Stimulated activated CD4-positive, alpha-beta T cell treated with anti-CD3 and anti-CD28 coated beads, TNF-alpha, amount 100 ng/mL, for 24 hours (primary cell): ENCODE measurements around the gene HBZ.
"Not testable (repeated sequence)": the region's sequence is repeated elsewhere in the genome, so short reads cannot be mapped to it uniquely, and the experiment has no call there.

ENCODE experiments used
- DNase-seq, 3 experiments: peaks; one replicate each; pipeline ENCODE4 v3.0.0-alpha.2; 2020; ENCODE audit warnings: low read depth in 3 of 3

Gene HBZ

GRCh38 chr16:164827-165538 is 12.5 kb downstream of the HBZ start:
- no peak for DNase-seq

GRCh38 chr16:165539-166374 is 13.3 kb downstream of the HBZ start, which contains the start of gene HBM:
Gene HBM (plus strand): TSS chr16:165978. CDS start chr16:165998, 20 bp downstream.
- peak in 1 of 3 experiments; percentile 13 for DNase-seq

GRCh38 chr16:166375-167121 is 14.1 kb downstream of the HBZ start:
- DNase-seq, result no peak

GRCh38 chr16:167122-167690 is 14.8 kb downstream of the HBZ start:
- DNase-seq, result no peak

DNA sequence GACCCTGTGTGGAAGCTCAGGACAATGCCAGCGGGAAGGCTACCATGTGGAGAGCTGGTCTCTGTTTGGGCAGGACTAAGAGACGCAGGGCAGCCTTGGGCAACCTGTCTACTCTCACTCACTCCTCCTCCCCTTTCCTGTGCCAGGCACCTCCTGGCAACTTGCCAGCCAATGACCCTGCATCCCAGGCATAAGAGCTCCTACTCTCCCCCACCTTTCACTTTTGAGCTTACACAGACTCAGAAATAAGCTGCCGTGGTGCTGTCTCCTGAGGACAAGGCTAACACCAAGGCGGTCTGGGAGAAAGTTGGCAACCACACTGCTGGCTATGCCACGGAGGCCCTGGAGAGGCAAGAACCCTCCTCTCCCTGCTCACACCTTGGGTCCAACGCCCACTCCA is 16.0 kb downstream of the HBZ start:
- DNase-seq, result no peak

DNA sequence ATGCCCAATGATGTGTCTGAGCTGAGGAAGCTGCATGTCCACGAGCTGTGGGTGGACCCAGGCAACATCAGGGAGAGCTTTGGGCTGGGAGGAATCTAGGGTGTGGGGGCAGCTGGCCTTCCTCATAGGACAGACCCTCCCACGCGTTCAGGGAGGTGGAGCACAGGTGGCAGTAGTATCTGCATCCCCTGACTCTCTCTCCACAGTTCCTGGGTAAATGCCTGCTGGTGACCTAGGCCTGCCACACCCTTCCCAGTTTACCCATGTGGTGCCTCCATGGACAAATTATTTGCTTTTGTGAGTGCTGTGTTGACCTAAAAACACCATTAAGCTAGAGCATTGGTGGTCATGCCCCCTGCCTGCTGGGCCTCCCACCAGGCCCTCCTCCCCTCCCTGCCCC is 16.6 kb downstream of the HBZ start:
- no peak for DNase-seq

GRCh38 chr16:170088-170507 is 17.7 kb downstream of the HBZ start:
- not testable (repeated sequence) for DNase-seq

DNA sequence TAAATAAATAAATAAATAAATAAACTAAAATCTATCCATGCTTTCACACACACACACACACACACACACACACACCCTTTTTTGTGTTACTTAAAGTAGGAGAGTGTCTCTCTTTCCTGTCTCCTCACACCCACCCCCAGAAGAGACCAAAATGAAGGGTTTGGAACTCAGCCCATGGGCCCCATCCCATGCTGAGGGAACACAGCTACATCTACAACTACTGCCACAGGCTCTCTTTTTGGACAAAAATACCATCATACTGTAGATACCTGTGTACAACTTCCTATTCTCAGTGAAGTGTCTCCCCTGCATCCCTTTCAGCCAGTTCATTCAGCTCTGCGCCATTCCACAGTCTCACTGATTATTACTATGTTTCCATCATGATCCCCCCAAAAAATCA is 18.3 kb downstream of the HBZ start:
- DNase-seq, result no peak

DNA sequence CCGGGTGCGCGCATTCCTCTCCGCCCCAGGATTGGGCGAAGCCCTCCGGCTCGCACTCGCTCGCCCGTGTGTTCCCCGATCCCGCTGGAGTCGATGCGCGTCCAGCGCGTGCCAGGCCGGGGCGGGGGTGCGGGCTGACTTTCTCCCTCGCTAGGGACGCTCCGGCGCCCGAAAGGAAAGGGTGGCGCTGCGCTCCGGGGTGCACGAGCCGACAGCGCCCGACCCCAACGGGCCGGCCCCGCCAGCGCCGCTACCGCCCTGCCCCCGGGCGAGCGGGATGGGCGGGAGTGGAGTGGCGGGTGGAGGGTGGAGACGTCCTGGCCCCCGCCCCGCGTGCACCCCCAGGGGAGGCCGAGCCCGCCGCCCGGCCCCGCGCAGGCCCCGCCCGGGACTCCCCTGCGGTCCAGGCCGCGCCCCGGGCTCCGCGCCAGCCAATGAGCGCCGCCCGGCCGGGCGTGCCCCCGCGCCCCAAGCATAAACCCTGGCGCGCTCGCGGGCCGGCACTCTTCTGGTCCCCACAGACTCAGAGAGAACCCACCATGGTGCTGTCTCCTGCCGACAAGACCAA is 20.0 kb downstream of the HBZ start, which contains the start of gene HBA2:
Gene HBA2 (plus strand): TSS at position 503 of the 568 bp plus-strand sequence. CDS start 37 bp downstream, at position 540.
- not testable (repeated sequence) for DNase-seq

GRCh38 chr16:173211-173854 is 20.9 kb downstream of the HBZ start:
- DNase-seq, result not testable (repeated sequence)

GRCh38 chr16:173928-174769 is 21.7 kb downstream of the HBZ start:
- DNase-seq, result not testable (repeated sequence)

GRCh38 chr16:175011-175949 is 22.8 kb downstream of the HBZ start:
- DNase-seq, result no peak

- not testable (repeated sequence) for DNase-seq
Measured at GRCh38 chr16:176006-176405, 23.6 kb downstream of the HBZ start.

DNA sequence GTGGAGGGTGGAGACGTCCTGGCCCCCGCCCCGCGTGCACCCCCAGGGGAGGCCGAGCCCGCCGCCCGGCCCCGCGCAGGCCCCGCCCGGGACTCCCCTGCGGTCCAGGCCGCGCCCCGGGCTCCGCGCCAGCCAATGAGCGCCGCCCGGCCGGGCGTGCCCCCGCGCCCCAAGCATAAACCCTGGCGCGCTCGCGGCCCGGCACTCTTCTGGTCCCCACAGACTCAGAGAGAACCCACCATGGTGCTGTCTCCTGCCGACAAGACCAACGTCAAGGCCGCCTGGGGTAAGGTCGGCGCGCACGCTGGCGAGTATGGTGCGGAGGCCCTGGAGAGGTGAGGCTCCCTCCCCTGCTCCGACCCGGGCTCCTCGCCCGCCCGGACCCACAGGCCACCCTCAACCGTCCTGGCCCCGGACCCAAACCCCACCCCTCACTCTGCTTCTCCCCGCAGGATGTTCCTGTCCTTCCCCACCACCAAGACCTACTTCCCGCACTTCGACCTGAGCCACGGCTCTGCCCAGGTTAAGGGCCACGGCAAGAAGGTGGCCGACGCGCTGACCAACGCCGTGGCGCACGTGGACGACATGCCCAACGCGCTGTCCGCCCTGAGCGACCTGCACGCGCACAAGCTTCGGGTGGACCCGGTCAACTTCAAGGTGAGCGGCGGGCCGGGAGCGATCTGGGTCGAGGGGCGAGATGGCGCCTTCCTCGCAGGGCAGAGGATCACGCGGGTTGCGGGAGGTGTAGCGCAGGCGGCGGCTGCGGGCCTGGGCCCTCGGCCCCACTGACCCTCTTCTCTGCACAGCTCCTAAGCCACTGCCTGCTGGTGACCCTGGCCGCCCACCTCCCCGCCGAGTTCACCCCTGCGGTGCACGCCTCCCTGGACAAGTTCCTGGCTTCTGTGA is 24.3 kb downstream of the HBZ start, which contains the start of gene HBA1:
Gene HBA1 (plus strand): TSS at position 204 of the 906 bp plus-strand sequence. CDS start 37 bp downstream, at position 241.
- DNase-seq, result not testable (repeated sequence)

GRCh38 chr16:177394-177822 is 25.0 kb downstream of the HBZ start:
- no peak for DNase-seq

DNA sequence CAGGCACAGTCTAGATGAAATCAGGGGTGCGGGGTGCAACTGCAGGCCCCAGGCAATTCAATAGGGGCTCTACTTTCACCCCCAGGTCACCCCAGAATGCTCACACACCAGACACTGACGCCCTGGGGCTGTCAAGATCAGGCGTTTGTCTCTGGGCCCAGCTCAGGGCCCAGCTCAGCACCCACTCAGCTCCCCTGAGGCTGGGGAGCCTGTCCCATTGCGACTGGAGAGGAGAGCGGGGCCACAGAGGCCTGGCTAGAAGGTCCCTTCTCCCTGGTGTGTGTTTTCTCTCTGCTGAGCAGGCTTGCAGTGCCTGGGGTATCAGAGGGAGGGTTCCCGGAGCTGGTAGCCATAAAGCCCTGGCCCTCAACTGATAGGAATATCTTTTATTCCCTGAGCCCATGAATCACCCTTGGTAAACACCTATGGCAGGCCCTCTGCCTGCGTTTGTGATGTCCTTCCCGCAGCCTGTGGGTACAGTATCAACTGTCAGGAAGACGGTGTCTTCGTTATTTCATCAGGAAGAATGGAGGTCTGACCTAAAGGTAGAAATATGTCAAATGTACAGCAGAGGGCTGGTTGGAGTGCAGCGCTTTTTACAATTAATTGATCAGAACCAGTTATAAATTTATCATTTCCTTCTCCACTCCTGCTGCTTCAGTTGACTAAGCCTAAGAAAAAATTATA is 25.7 kb downstream of the HBZ start:
- no peak for DNase-seq

DNA sequence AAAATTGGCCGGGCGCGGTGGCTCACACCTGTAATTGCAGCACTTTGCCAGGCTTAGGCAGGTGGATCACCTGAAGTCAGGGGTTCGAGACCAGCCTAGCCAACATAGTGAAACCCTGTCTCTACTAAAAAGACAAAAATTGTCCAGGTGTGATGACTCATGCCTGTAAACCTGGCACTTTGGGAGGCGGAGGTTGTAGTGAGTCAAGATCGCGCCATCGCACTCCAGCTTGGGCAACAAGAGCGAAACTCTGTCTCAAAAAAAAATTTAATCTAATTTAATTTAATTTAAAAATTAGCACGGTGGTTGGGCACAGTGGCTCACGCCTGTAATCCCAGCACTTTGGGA is 26.2 kb downstream of the HBZ start:
- DNase-seq, result no peak
